Pancreas (tissue), 10 donors: ENCODE data around the gene FBXL17. TPM values are rescaled to one million over a fixed set of nuclear protein-coding genes. Genes with fewer than 3 reads are reported as not detected.

Experiments
- ATAC-seq, 4 donors: fragments of 200-7000 bp; cut with Tn5 transposase; one replicate each; pipeline versions ENCODE4 v1.8.0 to v1.9.1; 2020; ENCODE audit warnings: mild to moderate bottlenecking in 4 of 4, moderate library complexity in 4 of 4
- DNase-seq, 6 donors: peaks; one replicate each; pipeline ENCODE4 v3.0.0-alpha.2; 2020
- FAIRE-seq: peaks from 2 replicates; lab custom pipeline; 2012; peaks lifted over from hg19 to GRCh38; lab: Jason Lieb, UNC
- H3K27ac ChIP-seq, 4 donors: fragments of 200-600 bp; sonication (generic); 1 replicate in 3 of 4; 2 replicates in 1 of 4; pipeline versions ENCODE4 v1.5.0 to v1.8.0; 2020
- H3K27me3 ChIP-seq, 4 donors: fragments of 200-600 bp; one replicate each; pipeline ENCODE4 v1.8.0; 2021
- H3K36me3 ChIP-seq, 3 donors: fragments of 200-600 bp; sonication (generic) in 1 of 3; one replicate each; pipeline versions ENCODE4 v1.5.0 to v1.8.0; 2020 to 2021
- H3K4me1 ChIP-seq, 3 donors: fragments of 200-600 bp; one replicate each; pipeline ENCODE4 v1.8.0; 2021
- H3K4me3 ChIP-seq, 4 donors: fragments of 200-600 bp; sonication (generic) in 2 of 4; one replicate each; pipeline versions ENCODE4 v1.5.0 to v1.8.0; 2020 to 2021
- H3K9me3 ChIP-seq, 4 donors: fragments of 200-600 bp; one replicate each; pipeline ENCODE4 v1.8.0; 2021
- WGBS, 2 donors: extraction: QIAGEN DNeasy Blood & Tissue Kit; methylation state at CpG; one replicate each; pipeline ENCODE4 v1.1.7; 2013; 5-methylcytosine and 5-hydroxymethylcytosine counted together
- intact Hi-C, 3 donors: fragments of 100-400 bp; cut with DNase I; formaldehyde crosslinking; loops; one replicate each; pipeline versions ENCODE4 v1.11.1 to v1.14.2; 2022
- polyA plus RNA-seq, 2 donors: library from polyadenylated mRNA; stranded (reverse); fragments of 200-250 nt; gene quantifications; one replicate each; pipeline ENCODE4 v1.2.3, GENCODE V29; 2013
- total RNA-seq, 6 donors: library from RNA; stranded (reverse); fragmentation: NEBNext Ultra II Directional in 4 of 6; extraction: Animal tissue kit (Norgen Biotek cat#: 25700) in 4 of 6; gene quantifications; one replicate each; pipeline versions ENCODE4 v1.2.1 to v1.2.4, GENCODE V29; 2021 to 2023
- TF ChIP-seq, protein P1 (sequence below), 4 donors: fragments of 200-600 bp; sonication (generic) in 3 of 4; IDR thresholded peaks; one replicate each; pipeline versions ENCODE4 v1.5.0 to v1.8.0; 2021; ENCODE audit warnings: antibody characterized with exemption in 4 of 4
- donor health status: healthy with polysubstance abuse.
- donor health status: DM: no; HTN: no; CAD: no; lungs with moderate emphysema.
- donor health status: DM: no; HTN: no; CAD: no.
- donor health status: control.
- donor health status: control.
- donor health status: Bipolar disorder and iron deficiency.
- donor health status: DM: yes; HTN: yes; CAD: no.
- donor health status: DM: no; HTN: no; CAD: no.
- donor health status: DM: no; HTN: no; CAD: no.
- donor health status: DM: yes; HTN: yes; CAD: no.

Gene FBXL17
- total and polyA plus RNA-seq, 8 donors: 4.2 to 11.1 (median 7.3) TPM

DNA sequence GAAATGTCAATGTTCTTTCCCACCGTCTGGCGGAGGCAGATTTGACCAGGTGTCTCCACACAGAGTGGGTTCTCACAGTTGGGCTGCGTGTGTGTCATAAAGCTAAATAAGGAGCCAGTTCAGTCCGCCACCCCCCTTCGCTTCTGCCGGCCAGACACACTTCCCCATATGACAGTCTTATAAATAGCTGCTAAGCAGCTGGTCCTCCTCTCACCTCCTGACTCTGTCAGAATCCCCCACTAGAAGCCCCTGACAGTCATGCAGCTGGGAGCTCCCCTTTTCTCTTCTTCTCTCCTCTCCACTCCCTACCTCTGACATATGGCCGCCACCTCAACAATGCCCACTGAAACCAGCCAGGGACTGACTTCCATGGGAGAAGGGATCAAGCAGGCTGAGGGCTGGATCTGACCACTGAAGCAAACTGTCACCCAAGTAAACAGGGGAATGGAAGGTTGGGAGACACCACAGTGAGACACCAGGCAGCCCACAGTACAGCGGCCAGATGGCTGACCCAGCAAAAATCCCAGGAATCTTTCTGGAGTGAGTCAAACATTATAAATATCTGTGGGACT is 569.2 kb downstream of the FBXL17 start:
- FAIRE-seq: no peak
- Histone ChIP-seq H3K4me3 (no peak overlapping the region), H3K4me1 (no peaks in the 10 kb centered on the region), H3K27ac (no peak overlapping the region), H3K9me3 (no peaks in the 10 kb centered on the region), H3K27me3 (no peaks in the 10 kb centered on the region), H3K36me3 (no peaks in the 10 kb centered on the region)
- TF ChIP-seq, protein P1, sequence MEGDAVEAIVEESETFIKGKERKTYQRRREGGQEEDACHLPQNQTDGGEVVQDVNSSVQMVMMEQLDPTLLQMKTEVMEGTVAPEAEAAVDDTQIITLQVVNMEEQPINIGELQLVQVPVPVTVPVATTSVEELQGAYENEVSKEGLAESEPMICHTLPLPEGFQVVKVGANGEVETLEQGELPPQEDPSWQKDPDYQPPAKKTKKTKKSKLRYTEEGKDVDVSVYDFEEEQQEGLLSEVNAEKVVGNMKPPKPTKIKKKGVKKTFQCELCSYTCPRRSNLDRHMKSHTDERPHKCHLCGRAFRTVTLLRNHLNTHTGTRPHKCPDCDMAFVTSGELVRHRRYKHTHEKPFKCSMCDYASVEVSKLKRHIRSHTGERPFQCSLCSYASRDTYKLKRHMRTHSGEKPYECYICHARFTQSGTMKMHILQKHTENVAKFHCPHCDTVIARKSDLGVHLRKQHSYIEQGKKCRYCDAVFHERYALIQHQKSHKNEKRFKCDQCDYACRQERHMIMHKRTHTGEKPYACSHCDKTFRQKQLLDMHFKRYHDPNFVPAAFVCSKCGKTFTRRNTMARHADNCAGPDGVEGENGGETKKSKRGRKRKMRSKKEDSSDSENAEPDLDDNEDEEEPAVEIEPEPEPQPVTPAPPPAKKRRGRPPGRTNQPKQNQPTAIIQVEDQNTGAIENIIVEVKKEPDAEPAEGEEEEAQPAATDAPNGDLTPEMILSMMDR (IDR thresholded peaks at IDR 0.05): no peak
- WGBS, 2 donors: 70 to 71% methylated on average over 8 of the region's 8 CpGs
- intact Hi-C loops: no loop called here
- no peak for ATAC-seq
- no peak for DNase-seq

DNA sequence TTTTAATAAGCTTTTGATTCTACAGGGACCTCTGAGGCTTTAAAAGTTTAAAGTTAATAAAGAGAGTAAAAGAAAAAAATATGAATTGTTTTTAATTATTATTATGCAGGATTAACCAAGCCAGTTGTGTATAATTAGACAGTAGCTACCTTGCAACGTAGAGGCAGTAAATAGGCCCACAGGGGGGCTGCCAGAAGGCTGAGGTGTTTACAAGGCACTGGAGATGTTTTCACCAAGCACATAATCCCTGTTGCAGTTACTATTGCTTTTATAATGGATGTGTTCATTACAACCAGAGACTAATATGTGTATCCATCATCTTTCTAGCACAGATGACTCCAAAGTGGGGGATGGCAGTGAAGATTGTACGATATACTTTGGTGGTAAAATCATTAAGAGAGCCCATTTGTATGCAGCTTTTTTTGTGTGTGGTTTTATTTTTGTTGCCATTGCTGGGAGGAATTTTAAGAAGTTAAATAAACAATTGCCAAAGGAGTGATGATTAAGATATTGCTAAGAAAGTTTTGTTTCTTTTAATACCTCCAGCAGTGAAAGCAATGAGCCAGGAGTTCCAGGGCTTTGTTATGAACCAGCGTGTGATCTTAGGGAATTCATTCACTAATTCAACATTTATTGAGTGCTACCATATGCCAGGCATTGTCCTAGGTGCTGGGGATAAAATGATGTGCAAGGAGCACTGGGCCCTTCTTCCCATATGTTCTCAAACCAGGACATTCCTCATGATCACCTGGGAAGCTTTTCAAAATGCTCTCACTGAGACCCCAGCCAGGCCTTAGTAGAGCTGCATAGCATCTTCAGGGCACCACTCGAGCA is 572.5 kb downstream of the FBXL17 start:
- TF ChIP-seq, protein P1 (IDR thresholded peaks at IDR 0.05): no peak
- ATAC-seq (no peak), DNase-seq (no peak), FAIRE-seq (no peak)
- Histone ChIP-seq H3K27me3 (no peaks in the 10 kb centered on the region), H3K9me3 (no peaks in the 10 kb centered on the region), H3K27ac (no peak overlapping the region), H3K4me3 (no peak overlapping the region), H3K4me1 (no peaks in the 10 kb centered on the region), H3K36me3 (no peaks in the 10 kb centered on the region)
- 75 to 77% methylated on average over 4 of the region's 4 CpGs for WGBS, 2 donors
- intact Hi-C loops: no loop called here
